ENCODE measurements around the gene TGFB3.
A peak's percentile ranks its signal among the peaks of the same experiment; 100 is the strongest.

The TGFB3 gene

DNA sequence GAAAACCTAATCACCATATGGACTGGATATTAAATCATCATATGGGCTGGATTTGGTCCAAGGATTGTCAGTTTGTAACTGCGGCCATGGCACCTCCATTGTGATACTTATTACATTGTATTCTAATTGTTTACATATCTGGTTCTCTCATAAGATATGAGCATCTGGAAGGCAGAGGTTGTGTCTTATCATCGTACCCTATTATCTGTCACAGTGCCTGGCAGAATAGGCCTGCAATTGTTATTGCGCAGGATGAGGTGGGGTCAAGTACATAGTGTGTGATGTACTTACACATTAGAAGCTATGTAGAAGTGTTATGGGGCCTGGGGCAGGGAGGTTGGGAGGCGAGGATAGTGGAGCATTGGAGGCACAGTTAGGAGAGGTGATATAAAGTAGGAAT is 8.5 kb upstream of the TGFB3 start:
- DNase-seq (ENCODE audit: low read depth, low spot score), result no peak
- ChIA-PET POLR2A (no interaction called here), CTCF (interaction anchor here (2.1 to 20.2 kb wide), 3 partner anchors 84 to 279 kb away, joined by 8 to 715 read pairs (median 9); no protein-coding TSS in a partner anchor)
- TF ChIP-seq, protein P1, sequence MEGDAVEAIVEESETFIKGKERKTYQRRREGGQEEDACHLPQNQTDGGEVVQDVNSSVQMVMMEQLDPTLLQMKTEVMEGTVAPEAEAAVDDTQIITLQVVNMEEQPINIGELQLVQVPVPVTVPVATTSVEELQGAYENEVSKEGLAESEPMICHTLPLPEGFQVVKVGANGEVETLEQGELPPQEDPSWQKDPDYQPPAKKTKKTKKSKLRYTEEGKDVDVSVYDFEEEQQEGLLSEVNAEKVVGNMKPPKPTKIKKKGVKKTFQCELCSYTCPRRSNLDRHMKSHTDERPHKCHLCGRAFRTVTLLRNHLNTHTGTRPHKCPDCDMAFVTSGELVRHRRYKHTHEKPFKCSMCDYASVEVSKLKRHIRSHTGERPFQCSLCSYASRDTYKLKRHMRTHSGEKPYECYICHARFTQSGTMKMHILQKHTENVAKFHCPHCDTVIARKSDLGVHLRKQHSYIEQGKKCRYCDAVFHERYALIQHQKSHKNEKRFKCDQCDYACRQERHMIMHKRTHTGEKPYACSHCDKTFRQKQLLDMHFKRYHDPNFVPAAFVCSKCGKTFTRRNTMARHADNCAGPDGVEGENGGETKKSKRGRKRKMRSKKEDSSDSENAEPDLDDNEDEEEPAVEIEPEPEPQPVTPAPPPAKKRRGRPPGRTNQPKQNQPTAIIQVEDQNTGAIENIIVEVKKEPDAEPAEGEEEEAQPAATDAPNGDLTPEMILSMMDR (IDR thresholded peaks at IDR 0.05; ENCODE audit: insufficient read depth, low read length, missing control alignments), result no peak
- no peak overlapping the region for H3K4me3 ChIP-seq (ENCODE audit: low read depth, low read length)

DNA sequence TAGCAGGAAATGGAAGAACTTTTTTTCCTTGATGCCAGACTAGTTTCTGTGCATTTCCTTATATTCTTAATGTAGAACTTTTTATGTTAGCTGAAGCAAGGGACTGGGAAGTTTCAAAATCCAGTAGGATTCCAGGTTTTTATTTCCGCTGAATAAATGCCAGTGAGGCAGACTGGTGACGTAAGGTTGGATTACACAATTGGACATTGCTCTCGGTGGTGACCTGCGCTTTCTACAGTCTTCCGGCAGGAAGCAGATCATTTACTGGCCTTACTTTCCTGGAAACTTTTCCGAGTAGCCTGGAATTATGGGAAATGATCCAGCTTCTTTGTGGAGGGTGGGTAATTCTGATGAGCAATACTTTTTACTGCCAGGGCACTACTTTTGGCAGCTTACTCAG is 7.3 kb upstream of the TGFB3 start:
- POLR2A ChIA-PET, result no interaction called here
- DNase-seq (ENCODE audit: low read depth, low spot score), result no peak
- no peak overlapping the region for H3K4me3 ChIP-seq (ENCODE audit: low read depth, low read length)
- TF ChIP-seq, protein P1 (IDR thresholded peaks at IDR 0.05; ENCODE audit: insufficient read depth, low read length, missing control alignments), result no peak
- CTCF ChIA-PET, result interaction anchor here (0.8 to 20.2 kb wide), 4 partner anchors 10 to 278 kb away, joined by 3 to 715 read pairs (median 6); no protein-coding TSS in a partner anchor

DNA sequence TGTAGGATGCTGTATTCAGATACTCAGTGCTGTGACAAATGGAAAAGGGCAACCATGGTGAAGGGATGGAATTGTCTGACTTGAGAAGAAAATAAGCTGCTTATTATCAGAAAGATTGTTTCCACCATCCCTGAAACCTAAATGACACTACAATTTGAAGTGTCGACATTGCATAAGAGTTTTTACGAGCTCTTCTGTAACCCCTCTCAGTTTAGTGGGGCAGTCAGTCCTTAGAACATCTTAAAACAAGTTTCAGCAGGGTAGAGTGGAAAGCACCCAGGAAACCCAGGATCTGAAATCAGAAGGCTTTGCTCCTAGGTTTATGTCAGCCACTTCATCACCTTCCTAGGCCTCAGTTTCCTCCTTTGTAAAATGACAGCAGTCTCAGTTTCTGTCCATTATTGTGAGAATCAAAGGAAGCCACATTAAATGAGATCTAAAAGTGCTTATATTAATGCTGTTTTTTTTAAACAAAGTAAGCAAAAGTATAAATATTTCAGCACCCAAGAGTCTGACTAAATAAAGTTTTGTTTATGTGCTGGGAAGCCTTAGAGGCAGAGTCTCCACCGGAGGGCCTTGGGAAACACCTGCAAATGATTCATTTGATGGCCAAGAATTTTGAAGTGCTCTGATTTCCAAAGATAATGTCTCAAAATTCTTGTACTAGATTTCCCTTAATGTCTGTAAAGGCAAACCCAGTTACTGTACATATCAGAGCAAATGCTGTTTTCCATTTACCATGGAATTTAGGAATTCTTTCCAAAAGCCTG is 5.6 kb upstream of the TGFB3 start:
- CTCF ChIA-PET, result interaction anchor here (1.0 to 20.2 kb wide), 3 partner anchors 78 to 366 kb away, joined by 3 to 715 read pairs (median 230); no protein-coding TSS in a partner anchor
- H3K4me3 ChIP-seq (ENCODE audit: low read depth, low read length), result no peak overlapping the region
- DNase-seq (ENCODE audit: low read depth, low spot score), result no peak
- POLR2A ChIA-PET, result no interaction called here
- TF ChIP-seq, protein P1 (IDR thresholded peaks at IDR 0.05; ENCODE audit: insufficient read depth, low read length, missing control alignments), result no peak

DNA sequence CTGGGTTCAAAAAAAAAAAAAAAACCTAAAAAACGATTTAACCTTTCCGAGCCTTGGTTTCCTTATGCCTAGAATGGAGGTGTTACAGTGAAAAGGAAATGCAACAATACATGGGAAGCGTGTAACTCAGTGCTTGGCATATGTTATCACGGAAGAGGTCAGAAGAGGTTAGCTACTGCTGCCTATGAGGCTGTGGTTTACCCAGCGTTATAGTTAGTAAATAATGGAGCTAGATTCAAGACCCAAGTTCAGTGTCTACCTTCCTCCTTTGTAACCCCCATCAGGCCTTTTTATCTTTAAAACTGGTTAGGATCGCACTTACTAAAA is 4.6 kb upstream of the TGFB3 start:
- TF ChIP-seq, protein P1 (IDR thresholded peaks at IDR 0.05; ENCODE audit: insufficient read depth, low read length, missing control alignments), result no peak
- ChIA-PET POLR2A (no interaction called here), CTCF (interaction anchor here (1.5 to 20.2 kb wide), 4 partner anchors 77 to 275 kb away, joined by 3 to 715 read pairs (median 282); no protein-coding TSS in a partner anchor)
- no peak for DNase-seq (ENCODE audit: low read depth, low spot score)
- H3K4me3 ChIP-seq (ENCODE audit: low read depth, low read length), result peak overlapping the region; percentile 82

DNA sequence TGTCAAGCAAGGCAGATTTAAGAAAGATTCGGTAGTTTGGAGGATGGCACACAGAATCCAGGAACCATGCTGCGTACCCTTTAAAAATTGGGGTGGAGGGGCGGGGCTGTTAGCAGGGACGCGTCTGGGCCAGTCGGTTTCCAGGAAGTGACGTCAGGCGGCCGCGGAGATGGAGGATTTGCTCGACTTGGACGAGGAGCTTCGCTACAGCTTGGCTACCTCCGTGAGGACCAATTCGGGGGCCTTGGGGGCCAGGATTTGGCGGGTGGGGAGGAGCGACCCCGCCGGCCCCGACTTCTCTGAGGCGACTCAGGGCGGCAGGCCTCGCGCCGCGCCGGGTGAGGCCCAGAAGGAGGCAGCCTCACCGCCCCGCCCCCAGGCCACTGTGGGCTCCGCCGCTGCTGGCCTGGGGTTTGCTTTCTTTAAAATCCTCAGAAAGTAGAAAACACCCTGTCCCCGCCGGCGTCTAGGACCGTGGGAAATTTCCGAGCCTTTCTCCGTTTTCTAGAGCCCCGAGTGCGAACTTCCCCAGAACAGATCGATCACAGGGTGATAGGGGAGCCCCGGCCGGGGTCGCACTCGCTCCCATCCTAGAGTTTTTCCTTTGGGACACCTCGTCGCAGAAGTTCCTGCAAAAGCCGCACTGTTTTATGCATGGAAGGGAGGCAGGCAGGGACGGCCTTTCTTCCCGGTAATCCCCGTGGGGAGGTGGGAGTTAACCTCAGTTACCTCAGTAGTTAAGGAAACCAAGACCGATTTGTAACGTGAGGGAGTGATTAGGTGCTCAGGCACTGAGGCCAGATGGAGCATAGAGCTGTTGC is 4.0 kb upstream of the TGFB3 start, which contains the start of gene IFT43:
TSS of gene IFT43 (plus strand) at position 146 of the 821 bp plus-strand sequence. CDS start at position 170, 24 bp downstream.
- peak within 1 kb of the TSS; percentile 82 for H3K4me3 ChIP-seq (ENCODE audit: low read depth, low read length)
- ChIA-PET POLR2A (interaction anchor here (0.7 kb wide), 1 partner anchor 275 kb away, joined by 3 read pairs; no protein-coding TSS in a partner anchor), CTCF (interaction anchor here (0.7 to 20.2 kb wide), 7 partner anchors 10 to 402 kb away, joined by 3 to 715 read pairs (median 5); no protein-coding TSS in a partner anchor)
- no peak for DNase-seq (ENCODE audit: low read depth, low spot score)
- TF ChIP-seq, protein P1 (IDR thresholded peaks at IDR 0.05; ENCODE audit: insufficient read depth, low read length, missing control alignments), result no peak

Measured in AG04449 (cell line).